CD8-positive, alpha-beta memory T cell (primary cell): ENCODE results near the gene TRERF1. TPM values are rescaled to one million over a fixed set of nuclear protein-coding genes. Genes with fewer than 3 reads are reported as not detected.

ENCODE experiments used
- CTCF ChIA-PET: fragments of 350-600 bp; sonication (Branson Sonifier 250); formaldehyde crosslinking; loops from one replicate; lab custom pipeline; 2021; ENCODE audit warnings: antibody characterized with exemption; lab: Charles Lee
- POLR2A ChIA-PET: fragments of 350-600 bp; sonication (Branson Sonifier 250); formaldehyde crosslinking; loops from one replicate; lab custom pipeline; 2021; ENCODE audit warnings: antibody characterized with exemption; lab: Charles Lee
- DNase-seq, 5 donors: peaks; one replicate each; pipeline versions ENCODE4 v3.0.0 to v3.0.0-alpha.2; 2020 to 2022; ENCODE audit warnings: mixed read lengths in 1 of 5
- H3K27ac ChIP-seq: one replicate; pipeline ENCODE4 v1.7.0; 2013; ENCODE audit warnings: low read depth, mild to moderate bottlenecking, low read length, moderate library complexity
- H3K27me3 ChIP-seq: 2 replicates; pipeline ENCODE4 v1.7.0; 2013; ENCODE audit warnings: low read length, mild to moderate bottlenecking; ENCODE audit not compliant: insufficient read depth, poor library complexity, severe bottlenecking
- H3K36me3 ChIP-seq: 2 replicates; pipeline ENCODE4 v1.7.0; 2013; ENCODE audit warnings: mild to moderate bottlenecking, low read length, moderate library complexity; ENCODE audit not compliant: insufficient read depth
- H3K4me1 ChIP-seq: 2 replicates; pipeline ENCODE4 v1.7.0; 2013; ENCODE audit warnings: mild to moderate bottlenecking, low read length, moderate library complexity; ENCODE audit not compliant: insufficient read depth
- H3K4me3 ChIP-seq: 2 replicates; pipeline ENCODE4 v1.7.0; 2013; ENCODE audit warnings: mild to moderate bottlenecking, low read length
- H3K9me3 ChIP-seq: 2 replicates; pipeline ENCODE4 v1.7.0; 2013; ENCODE audit warnings: mild to moderate bottlenecking, low read length
- H3K27ac Mint-ChIP-seq, 8 donors: one replicate each; pipeline ENCODE4 v1.8.0; 2020 to 2021; ENCODE audit warnings: mixed read lengths in 8 of 8, mild to moderate bottlenecking in 6 of 8, inconsistent platforms in 3 of 8, moderate library complexity in 3 of 8
- H3K27me3 Mint-ChIP-seq, 2 donors: one replicate each; pipeline ENCODE4 v1.8.0; 2020 to 2021; ENCODE audit warnings: mixed read lengths in 2 of 2, mild to moderate bottlenecking in 1 of 2, moderate library complexity in 1 of 2
- H3K36me3 Mint-ChIP-seq, 3 donors: one replicate each; pipeline ENCODE4 v1.8.0; 2020 to 2021; ENCODE audit warnings: mixed read lengths in 3 of 3, inconsistent platforms in 1 of 3, mild to moderate bottlenecking in 1 of 3
- H3K4me1 Mint-ChIP-seq, 3 donors: one replicate each; pipeline ENCODE4 v1.8.0; 2020 to 2021; ENCODE audit warnings: mixed read lengths in 3 of 3, inconsistent platforms in 1 of 3, mild to moderate bottlenecking in 1 of 3
- H3K4me3 Mint-ChIP-seq, 7 donors: one replicate each; pipeline ENCODE4 v1.8.0; 2020 to 2021; ENCODE audit warnings: mixed read lengths in 7 of 7, mild to moderate bottlenecking in 6 of 7, moderate library complexity in 4 of 7, inconsistent platforms in 2 of 7
- H3K9me3 Mint-ChIP-seq, 5 donors: one replicate each; pipeline ENCODE4 v1.8.0; 2020 to 2022; ENCODE audit warnings: mixed read lengths in 5 of 5, mild to moderate bottlenecking in 3 of 5, moderate library complexity in 2 of 5, inconsistent platforms in 1 of 5
- polyA plus RNA-seq: library from polyadenylated mRNA; unstranded; fragments of 300-500 nt; fragmentation: Illumina TruSeq; gene quantifications from one replicate; pipeline ENCODE4 v1.2.3, GENCODE V29; 2021
- total RNA-seq, 2 experiments: library from RNA; stranded (reverse); gene quantifications; one replicate each; pipeline ENCODE4 v1.2.3, GENCODE V29; 2021

TRERF1 gene
- total and polyA plus RNA-seq, 3 experiments from 2014 or later = 10.2 to 10.6 (median 10.3) TPM

- peaks cover 60 to 79% (median 77%) of the 10 kb centered on the region in 3 donors for H3K4me1 Mint-ChIP-seq
- POLR2A ChIA-PET = no interaction called here
Measured at GRCh38 chr6:42440027-42440426, 11.7 kb downstream of the TRERF1 start.

GRCh38 chr6:42436825-42437224 is 14.9 kb downstream of the TRERF1 start:
- Histone ChIP-seq H3K9me3 (peaks cover 8% of the 10 kb centered on the region), H3K36me3 (peaks cover 4% of the 10 kb centered on the region), H3K4me3 (no peak overlapping the region), H3K27me3 (no peaks in the 10 kb centered on the region), H3K27ac (no peak overlapping the region), H3K4me1 (peaks cover 12% of the 10 kb centered on the region)
- Mint-ChIP-seq H3K36me3 (peaks cover 20 to 45% (median 24%) of the 10 kb centered on the region in 3 donors), H3K9me3 (peaks cover 4 to 14% (median 11%) of the 10 kb centered on the region in 5 donors), H3K27me3 (peaks cover 0 to 2% of the 10 kb centered on the region in 2 donors), H3K4me3 (no peak overlapping the region), H3K4me1 (peaks cover 49 to 72% (median 64%) of the 10 kb centered on the region in 3 donors), H3K27ac (peak overlapping the region in 2 of 8 donors; percentile 29 to 43)
- ChIA-PET POLR2A (no interaction called here), CTCF (no interaction called here)
- no peak for DNase-seq

More at GRCh38 chr6:42440027-42440426, 11.7 kb downstream of the TRERF1 start:
- H3K27ac ChIP-seq = no peak overlapping the region
- Mint-ChIP-seq H3K27me3 (peaks cover 0 to 3% of the 10 kb centered on the region in 2 donors), H3K36me3 (peaks cover 2 to 25% (median 4%) of the 10 kb centered on the region in 3 donors), H3K4me3 (no peak overlapping the region), H3K9me3 (peaks cover 0 to 1% (median 0%) of the 10 kb centered on the region in 5 donors), H3K27ac (peak overlapping the region in 4 of 8 donors; percentile 24 to 86 (median 68))
- H3K27me3 ChIP-seq = no peaks in the 10 kb centered on the region
- DNase-seq = no peak
- H3K4me3 ChIP-seq = no peak overlapping the region
- peaks cover 43% of the 10 kb centered on the region for H3K4me1 ChIP-seq
- H3K9me3 ChIP-seq = no peaks in the 10 kb centered on the region
- CTCF ChIA-PET = interaction anchor here (1.1 to 2.7 kb wide), 3 partner anchors 8 to 52 kb away, joined by 3 to 9 read pairs (median 7); no protein-coding TSS in a partner anchor
- no peaks in the 10 kb centered on the region for H3K36me3 ChIP-seq

- H3K27ac ChIP-seq = no peak overlapping the region
- Mint-ChIP-seq H3K27ac (peak overlapping the region in 2 of 8 donors; percentile 7 to 71), H3K4me3 (peak overlapping the region in 1 of 7 donors; percentile 24), H3K4me1 (peaks cover 45 to 68% (median 58%) of the 10 kb centered on the region in 3 donors), H3K36me3 (peaks cover 20 to 48% (median 24%) of the 10 kb centered on the region in 3 donors), H3K9me3 (peaks cover 4 to 14% (median 11%) of the 10 kb centered on the region in 5 donors), H3K27me3 (peaks cover 0 to 2% of the 10 kb centered on the region in 2 donors)
- DNase-seq = no peak
- no peaks in the 10 kb centered on the region for H3K27me3 ChIP-seq
- H3K4me1 ChIP-seq = peaks cover 13% of the 10 kb centered on the region
- ChIA-PET CTCF (no interaction called here), POLR2A (no interaction called here)
- no peak overlapping the region for H3K4me3 ChIP-seq
- H3K9me3 ChIP-seq = peaks cover 8% of the 10 kb centered on the region
- H3K36me3 ChIP-seq = peaks cover 4% of the 10 kb centered on the region
Measured at GRCh38 chr6:42434237-42434636, 17.5 kb downstream of the TRERF1 start.

DNA sequence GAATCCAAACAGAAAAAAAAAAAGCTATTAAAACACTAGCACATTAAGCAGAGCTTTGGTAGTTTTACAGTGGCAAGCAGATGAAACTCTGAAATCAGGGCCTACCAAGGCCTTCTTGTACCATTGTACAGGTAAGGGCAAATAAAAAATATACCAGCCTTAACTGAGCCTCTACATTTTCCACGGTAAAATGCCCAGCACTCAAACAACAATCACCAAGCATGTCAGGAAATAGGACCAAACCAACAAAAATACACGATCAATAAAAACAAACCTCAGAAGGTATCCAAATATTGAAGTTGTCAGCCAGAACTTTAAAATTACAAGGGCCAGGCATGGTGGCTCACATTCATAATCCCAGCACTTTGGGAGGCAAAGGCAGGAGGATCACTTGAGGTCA is 18.3 kb downstream of the TRERF1 start:
- ChIA-PET CTCF (interaction anchor here (0.8 to 1.2 kb wide), 2 partner anchors 9 to 96 kb away, joined by 3 to 4 read pairs; no protein-coding TSS in a partner anchor), POLR2A (interaction anchor here (1.0 kb wide), 1 partner anchor 17 kb away, joined by 3 read pairs; no protein-coding TSS in a partner anchor)
- Mint-ChIP-seq H3K9me3 (peaks cover 4 to 14% (median 11%) of the 10 kb centered on the region in 5 donors), H3K4me3 (peak overlapping the region in 1 of 7 donors; percentile 56), H3K36me3 (peaks cover 17 to 43% (median 24%) of the 10 kb centered on the region in 3 donors), H3K4me1 (peaks cover 46 to 68% (median 58%) of the 10 kb centered on the region in 3 donors), H3K27me3 (peaks cover 0 to 2% of the 10 kb centered on the region in 2 donors), H3K27ac (peak overlapping the region in 1 of 8 donors; percentile 52)
- Histone ChIP-seq H3K4me1 (peaks cover 21% of the 10 kb centered on the region), H3K27ac (no peak overlapping the region), H3K36me3 (peaks cover 4% of the 10 kb centered on the region), H3K9me3 (peaks cover 8% of the 10 kb centered on the region), H3K27me3 (no peaks in the 10 kb centered on the region), H3K4me3 (no peak overlapping the region)
- DNase-seq = no peak

GRCh38 chr6:42431877-42432276 is 19.8 kb downstream of the TRERF1 start:
- no peaks in the 10 kb centered on the region for H3K27me3 ChIP-seq
- H3K4me3 Mint-ChIP-seq = no peak overlapping the region
- H3K36me3 ChIP-seq = peaks cover 4% of the 10 kb centered on the region
- H3K4me3 ChIP-seq = no peak overlapping the region
- peak overlapping the region in 3 of 8 donors; percentile 25 to 86 (median 47) for H3K27ac Mint-ChIP-seq
- no peak for DNase-seq
- peaks cover 28% of the 10 kb centered on the region for H3K4me1 ChIP-seq
- peaks cover 48 to 67% (median 60%) of the 10 kb centered on the region in 3 donors for H3K4me1 Mint-ChIP-seq
- H3K27me3 Mint-ChIP-seq = peaks cover 0 to 2% of the 10 kb centered on the region in 2 donors
- H3K36me3 Mint-ChIP-seq = peaks cover 17 to 36% (median 24%) of the 10 kb centered on the region in 3 donors
- ChIA-PET CTCF (interaction anchor here (0.8 to 1.9 kb wide), 4 partner anchors 9 to 41 kb away, joined by 3 to 7 read pairs (median 3); no protein-coding TSS in a partner anchor), POLR2A (no interaction called here)
- H3K9me3 Mint-ChIP-seq = peaks cover 4 to 14% (median 11%) of the 10 kb centered on the region in 5 donors
- peaks cover 8% of the 10 kb centered on the region for H3K9me3 ChIP-seq
- H3K27ac ChIP-seq = no peak overlapping the region

GRCh38 chr6:42431356-42431755 is 20.4 kb downstream of the TRERF1 start:
- no peak overlapping the region for H3K4me3 ChIP-seq
- peaks cover 28% of the 10 kb centered on the region for H3K4me1 ChIP-seq
- no peak overlapping the region for H3K27ac ChIP-seq
- ChIA-PET POLR2A (no interaction called here), CTCF (interaction anchor here (1.0 to 1.9 kb wide), 3 partner anchors 10 to 64 kb away, joined by 3 to 7 read pairs (median 3); no protein-coding TSS in a partner anchor)
- no peak for DNase-seq
- H3K36me3 ChIP-seq = peaks cover 4% of the 10 kb centered on the region
- Mint-ChIP-seq H3K27me3 (peaks cover 0 to 2% of the 10 kb centered on the region in 2 donors), H3K4me1 (peaks cover 48 to 67% (median 60%) of the 10 kb centered on the region in 3 donors), H3K4me3 (peak overlapping the region in 1 of 7 donors; percentile 41), H3K9me3 (peaks cover 4 to 14% (median 11%) of the 10 kb centered on the region in 5 donors), H3K36me3 (peaks cover 17 to 34% (median 24%) of the 10 kb centered on the region in 3 donors), H3K27ac (peak overlapping the region in 5 of 8 donors; percentile 19 to 47 (median 29))
- peaks cover 8% of the 10 kb centered on the region for H3K9me3 ChIP-seq
- no peaks in the 10 kb centered on the region for H3K27me3 ChIP-seq

GRCh38 chr6:42429836-42430235 is 21.9 kb downstream of the TRERF1 start:
- Mint-ChIP-seq H3K27me3 (peaks cover 0 to 2% of the 10 kb centered on the region in 2 donors), H3K36me3 (peaks cover 15 to 34% (median 23%) of the 10 kb centered on the region in 3 donors), H3K9me3 (peaks cover 4 to 13% (median 11%) of the 10 kb centered on the region in 5 donors), H3K4me3 (peak overlapping the region in 4 of 7 donors; percentile 44 to 78 (median 60)), H3K4me1 (peaks cover 55 to 76% (median 70%) of the 10 kb centered on the region in 3 donors), H3K27ac (peak overlapping the region; percentile 55 to 97 (median 93))
- no peak for DNase-seq
- ChIA-PET POLR2A (interaction anchor here (1.8 to 2.7 kb wide), 2 partner anchors 19 to 23 kb away, joined by 4 to 14 read pairs; partner anchors contain the start of gene TRERF1), CTCF (interaction anchor here (1.2 to 5.4 kb wide), 3 partner anchors 14 to 26 kb away, joined by 3 to 19 read pairs (median 3); no protein-coding TSS in a partner anchor)
- no peak overlapping the region for H3K27ac ChIP-seq
- peaks cover 8% of the 10 kb centered on the region for H3K9me3 ChIP-seq
- H3K4me3 ChIP-seq = no peak overlapping the region
- H3K27me3 ChIP-seq = no peaks in the 10 kb centered on the region
- H3K4me1 ChIP-seq = peaks cover 31% of the 10 kb centered on the region
- peaks cover 4% of the 10 kb centered on the region for H3K36me3 ChIP-seq
